ENCODE data around the gene CDK2AP2.
"Not testable (repeated sequence)": the region's sequence is repeated elsewhere in the genome, so short reads cannot be mapped to it uniquely, and the experiment has no call there.

The CDK2AP2 gene

GRCh38 chr11:67523556-67524479 is 15.9 kb upstream of the CDK2AP2 start:
- no peak for DNase-seq (ENCODE audit: low read depth)

GRCh38 chr11:67522844-67523555 is 15.0 kb upstream of the CDK2AP2 start, which contains the start of gene CABP2:
Gene CABP2, minus strand, starts transcription at chr11:67523446. Its CDS starts 120 bp downstream, at chr11:67523326.
- no peak for DNase-seq (ENCODE audit: low read depth)

GRCh38 chr11:67522338-67522737 is 14.4 kb upstream of the CDK2AP2 start:
- DNase-seq (ENCODE audit: low read depth): no peak

GRCh38 chr11:67521924-67522323 is 14.0 kb upstream of the CDK2AP2 start:
- DNase-seq (ENCODE audit: low read depth): no peak

GRCh38 chr11:67520856-67521824 is 13.2 kb upstream of the CDK2AP2 start:
- DNase-seq (ENCODE audit: low read depth): no peak

- DNase-seq (ENCODE audit: low read depth): no peak
These were observed 11.8 kb upstream of the CDK2AP2 start for GRCh38 chr11:67519726-67520125.

GRCh38 chr11:67517784-67518552 is 10.0 kb upstream of the CDK2AP2 start:
- DNase-seq (ENCODE audit: low read depth): no peak

- DNase-seq (ENCODE audit: low read depth): no peak
These were observed 8.8 kb upstream of the CDK2AP2 start for GRCh38 chr11:67516806-67517205.

- DNase-seq (ENCODE audit: low read depth): no peak
These were observed 6.2 kb upstream of the CDK2AP2 start for GRCh38 chr11:67514116-67514515.

GRCh38 chr11:67511558-67511957 is 3.6 kb upstream of the CDK2AP2 start:
- DNase-seq (ENCODE audit: low read depth): not testable (repeated sequence)

- DNase-seq (ENCODE audit: low read depth): no peak
These were observed 2.0 kb upstream of the CDK2AP2 start for GRCh38 chr11:67510023-67510345.

- peak; percentile 99 for DNase-seq (ENCODE audit: low read depth)
These were observed 642 bp upstream of the CDK2AP2 start for GRCh38 chr11:67508486-67509121.

GRCh38 chr11:67507242-67507863 is 609 bp downstream of the CDK2AP2 start:
- no peak for DNase-seq (ENCODE audit: low read depth)

GRCh38 chr11:67506426-67507051 is 1.4 kb downstream of the CDK2AP2 start:
- DNase-seq (ENCODE audit: low read depth): no peak

- DNase-seq (ENCODE audit: low read depth): peak; percentile 77
These were observed 2.2 kb downstream of the CDK2AP2 start for GRCh38 chr11:67505605-67506396.

GRCh38 chr11:67504950-67505581 is 2.9 kb downstream of the CDK2AP2 start, which contains the start of gene PITPNM1:
Gene PITPNM1, minus strand, starts transcription at chr11:67505363. Its CDS starts 1,183 bp downstream, at chr11:67504180.
- peak; percentile 42 for DNase-seq (ENCODE audit: low read depth)

GRCh38 chr11:67504005-67504949 is 3.7 kb downstream of the CDK2AP2 start:
- no peak for DNase-seq (ENCODE audit: low read depth)
